Activated CD4-positive, alpha-beta T cell treated with anti-CD3 and anti-CD28 coated beads for 36 hours (primary cell): ENCODE results near the gene PSMB1. TPM values are rescaled to one million over a fixed set of nuclear protein-coding genes. Genes with fewer than 3 reads are reported as not detected.
"Not testable (repeated sequence)": the region's sequence is repeated elsewhere in the genome, so short reads cannot be mapped to it uniquely, and the experiment has no call there.

Experiments
- ATAC-seq: fragments of 200-7000 bp; cut with Tn5 transposase; one replicate; pipeline ENCODE4 v1.10.0; 2021; ENCODE audit warnings: mild to moderate bottlenecking, moderate library complexity
- CTCF ChIA-PET: fragments of 350-600 bp; sonication (Branson Sonifier 250); formaldehyde crosslinking; loops from one replicate; lab custom pipeline; 2021; ENCODE audit warnings: antibody characterized with exemption; lab: Charles Lee
- POLR2A ChIA-PET: fragments of 350-600 bp; sonication (Branson Sonifier 250); formaldehyde crosslinking; loops from one replicate; lab custom pipeline; 2021; ENCODE audit warnings: antibody characterized with exemption, inconsistent platforms; lab: Charles Lee
- DNase-seq: peaks from one replicate; pipeline ENCODE4 v3.0.0-alpha.2; 2020
- H3K27ac Mint-ChIP-seq: one replicate; pipeline ENCODE4 v1.8.0; 2021; ENCODE audit warnings: mixed read lengths
- H3K27me3 Mint-ChIP-seq: one replicate; pipeline ENCODE4 v1.8.0; 2021; ENCODE audit warnings: mixed read lengths
- H3K36me3 Mint-ChIP-seq: one replicate; pipeline ENCODE4 v1.8.0; 2021; ENCODE audit warnings: low read depth, mixed read lengths
- H3K4me1 Mint-ChIP-seq: one replicate; pipeline ENCODE4 v1.8.0; 2021; ENCODE audit warnings: mixed read lengths
- H3K4me3 Mint-ChIP-seq: one replicate; pipeline ENCODE4 v1.8.0; 2021; ENCODE audit warnings: mild to moderate bottlenecking, moderate library complexity, mixed read lengths
- H3K9me3 Mint-ChIP-seq: one replicate; pipeline ENCODE4 v1.8.0; 2021; ENCODE audit warnings: low read depth, mixed read lengths
- intact Hi-C, 2 experiments: fragments of 100-400 bp; cut with DNase I in 1 of 2; cut with micrococcal nuclease in 1 of 2; formaldehyde crosslinking; loops; one replicate each; pipeline versions ENCODE4 v1.14.2 to v1.15.1; 2022 to 2024; cut with DNase I, micrococcal nuclease
- total RNA-seq, 2 experiments: library from RNA; stranded (reverse); gene quantifications; one replicate each; pipeline ENCODE4 v1.2.3, GENCODE V29; 2021

PSMB1 gene
- total RNA-seq, 2 experiments from 2014 or later = 129 to 245 TPM

- Mint-ChIP-seq H3K9me3 (peaks cover 5% of the 10 kb centered on the region), H3K27ac (no peak overlapping the region), H3K27me3 (peaks cover 54% of the 10 kb centered on the region), H3K36me3 (no peaks in the 10 kb centered on the region), H3K4me3 (no peak overlapping the region), H3K4me1 (no peaks in the 10 kb centered on the region)
- ATAC-seq (no peak), DNase-seq (no peak)
- intact Hi-C loops = no loop called here
- CTCF ChIA-PET = no interaction called here
- POLR2A ChIA-PET = no interaction called here
Measured at GRCh38 chr6:170503414-170503761, 49.7 kb downstream of the PSMB1 start.

DNA sequence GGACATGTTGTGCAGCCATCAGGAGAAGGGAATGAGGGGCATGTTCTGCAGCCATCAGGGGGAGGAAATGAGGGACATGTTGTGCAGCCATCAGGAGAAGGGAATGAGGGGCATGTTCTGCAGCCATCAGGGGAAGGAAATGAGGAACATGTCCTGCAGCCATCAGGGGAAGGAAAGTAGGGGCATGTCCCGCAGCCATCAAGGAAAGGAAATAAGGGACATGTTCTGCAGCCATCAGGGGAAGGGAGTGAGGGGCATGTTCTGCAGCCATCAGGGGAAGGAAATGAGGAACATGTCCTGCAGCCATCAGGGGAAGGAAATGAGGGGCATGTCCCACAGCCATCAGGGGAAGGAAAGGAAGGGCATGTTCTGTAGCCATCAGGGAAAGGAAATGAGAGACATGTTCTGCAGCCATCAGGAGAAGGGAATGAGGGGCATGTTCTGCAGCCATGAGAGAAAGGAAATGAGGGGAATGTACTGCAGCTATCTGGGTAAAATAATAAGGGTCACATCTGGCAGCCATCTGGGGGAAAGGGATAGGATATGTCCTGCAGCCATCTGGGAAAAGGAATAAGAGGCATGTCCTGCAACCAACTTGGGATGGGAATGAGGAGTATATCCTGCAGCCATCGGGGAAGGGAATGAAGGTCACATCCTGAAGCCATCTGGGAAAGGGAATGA is 50.2 kb downstream of the PSMB1 start:
- intact Hi-C loops, CTCF ChIA-PET, DNase-seq, POLR2A ChIA-PET, H3K9me3 Mint-ChIP-seq, H3K4me1 Mint-ChIP-seq, H3K36me3 Mint-ChIP-seq, H3K4me3 Mint-ChIP-seq, H3K27ac Mint-ChIP-seq, ATAC-seq: not testable (repeated sequence)
- H3K27me3 Mint-ChIP-seq = peaks cover 54% of the 10 kb centered on the region

DNA sequence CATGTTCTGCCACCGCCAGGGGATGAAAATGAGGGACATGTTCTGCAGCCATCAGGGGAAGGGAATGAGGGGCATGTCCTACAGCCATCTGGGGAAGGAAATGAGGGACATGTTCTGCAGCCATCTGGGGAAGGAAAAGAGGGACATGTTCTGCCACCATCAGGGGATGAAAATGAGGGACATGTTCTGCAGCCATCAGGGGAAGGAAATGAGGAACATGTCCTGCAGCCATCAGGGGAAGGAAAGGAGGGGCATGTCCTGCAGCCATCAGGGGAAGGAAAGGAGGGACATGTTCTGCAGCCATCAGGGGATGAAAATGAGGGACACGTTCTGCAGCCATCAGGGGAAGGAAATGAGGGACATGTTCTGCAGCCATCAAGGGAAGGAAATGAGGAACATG is 50.8 kb downstream of the PSMB1 start:
- H3K9me3 Mint-ChIP-seq, H3K36me3 Mint-ChIP-seq, CTCF ChIA-PET, ATAC-seq, H3K4me1 Mint-ChIP-seq, intact Hi-C loops, DNase-seq, POLR2A ChIA-PET, H3K4me3 Mint-ChIP-seq, H3K27ac Mint-ChIP-seq: not testable (repeated sequence)
- H3K27me3 Mint-ChIP-seq = peaks cover 55% of the 10 kb centered on the region

GRCh38 chr6:170500955-170501590 is 52.0 kb downstream of the PSMB1 start:
- peaks cover 5% of the 10 kb centered on the region for H3K9me3 Mint-ChIP-seq
- no peaks in the 10 kb centered on the region for H3K36me3 Mint-ChIP-seq
- ChIA-PET POLR2A (no interaction called here), CTCF (no interaction called here)
- H3K4me3 Mint-ChIP-seq = no peak overlapping the region
- no peaks in the 10 kb centered on the region for H3K4me1 Mint-ChIP-seq
- no peak for ATAC-seq
- H3K27me3 Mint-ChIP-seq = peaks cover 55% of the 10 kb centered on the region
- intact Hi-C loops = no loop called here
- no peak overlapping the region for H3K27ac Mint-ChIP-seq
- no peak for DNase-seq

DNA sequence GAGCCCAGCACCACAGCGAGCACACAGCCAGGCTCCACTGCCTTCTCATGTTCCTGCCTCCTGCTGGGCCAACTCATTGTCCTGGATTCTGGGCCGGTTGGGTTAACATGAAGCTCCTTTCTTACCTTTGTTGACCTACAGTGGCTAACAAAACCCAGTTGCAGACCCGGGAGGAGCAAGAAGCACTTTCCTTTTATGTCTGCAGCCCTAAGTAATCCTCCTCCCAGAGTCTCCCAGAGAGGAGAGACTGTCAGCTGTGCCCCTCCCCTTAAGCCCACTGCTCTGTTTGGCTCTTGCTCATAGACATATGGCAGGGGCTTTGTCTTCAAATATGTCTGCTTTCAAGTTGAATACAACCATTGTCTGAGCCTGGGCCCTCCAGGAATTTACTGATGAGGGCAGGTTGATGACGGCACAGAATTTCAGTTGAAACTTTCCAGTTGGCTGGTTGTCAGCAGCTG is 55.2 kb downstream of the PSMB1 start:
- H3K27me3 Mint-ChIP-seq = peaks cover 50% of the 10 kb centered on the region
- no peak overlapping the region for H3K27ac Mint-ChIP-seq
- POLR2A ChIA-PET = no interaction called here
- CTCF ChIA-PET = no interaction called here
- H3K9me3 Mint-ChIP-seq = peaks cover 5% of the 10 kb centered on the region
- DNase-seq (no peak), ATAC-seq (no peak)
- H3K4me3 Mint-ChIP-seq = no peak overlapping the region
- H3K4me1 Mint-ChIP-seq = no peaks in the 10 kb centered on the region
- no peaks in the 10 kb centered on the region for H3K36me3 Mint-ChIP-seq
- intact Hi-C loops = no loop called here

GRCh38 chr6:170493354-170493753 is 59.8 kb downstream of the PSMB1 start:
- no peak overlapping the region for H3K4me3 Mint-ChIP-seq

DNA sequence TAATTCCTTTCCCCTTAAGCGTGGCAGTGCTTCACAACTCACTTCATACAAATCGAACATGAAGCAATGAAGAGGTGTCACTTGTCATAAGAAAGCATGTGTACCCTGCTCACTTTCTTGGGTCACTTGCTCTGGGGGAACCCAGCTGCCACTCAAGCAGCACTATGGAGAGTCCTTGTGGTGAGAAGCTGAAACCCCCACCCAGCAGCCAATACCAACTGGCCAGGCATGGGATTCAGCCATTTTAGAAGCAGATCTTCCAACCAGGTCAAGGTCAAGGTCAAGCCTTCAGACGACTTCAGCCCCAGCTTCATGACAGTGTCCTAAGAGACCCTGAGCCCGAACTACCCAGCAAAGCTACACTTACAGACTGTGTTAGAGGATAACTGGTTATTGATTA is 62.8 kb downstream of the PSMB1 start:
- no peak for ATAC-seq
- Mint-ChIP-seq H3K9me3 (no peaks in the 10 kb centered on the region), H3K4me3 (no peak overlapping the region), H3K27me3 (peaks cover 22% of the 10 kb centered on the region), H3K36me3 (no peaks in the 10 kb centered on the region), H3K27ac (no peak overlapping the region), H3K4me1 (no peaks in the 10 kb centered on the region)
- ChIA-PET CTCF (interaction anchor here (0.7 kb wide), 1 partner anchor 26 kb away, joined by 3 read pairs; no protein-coding TSS in a partner anchor), POLR2A (no interaction called here)
- intact Hi-C loops = no loop called here
- no peak for DNase-seq

More at GRCh38 chr6:170493354-170493753, 59.8 kb downstream of the PSMB1 start:
- Mint-ChIP-seq H3K9me3 (no peaks in the 10 kb centered on the region), H3K27me3 (peaks cover 26% of the 10 kb centered on the region), H3K27ac (no peak overlapping the region), H3K4me1 (no peaks in the 10 kb centered on the region), H3K36me3 (no peaks in the 10 kb centered on the region)
- DNase-seq = no peak
- intact Hi-C loops = no loop called here
- no peak for ATAC-seq
- ChIA-PET POLR2A (no interaction called here), CTCF (no interaction called here)

GRCh38 chr6:170489836-170490235 is 63.3 kb downstream of the PSMB1 start:
- Mint-ChIP-seq H3K27ac (no peak overlapping the region), H3K4me3 (no peak overlapping the region), H3K27me3 (peaks cover 24% of the 10 kb centered on the region), H3K9me3 (no peaks in the 10 kb centered on the region), H3K4me1 (no peaks in the 10 kb centered on the region), H3K36me3 (no peaks in the 10 kb centered on the region)
- ChIA-PET CTCF (no interaction called here), POLR2A (no interaction called here)
- DNase-seq = no peak
- ATAC-seq = no peak
- intact Hi-C loops = no loop called here

DNA sequence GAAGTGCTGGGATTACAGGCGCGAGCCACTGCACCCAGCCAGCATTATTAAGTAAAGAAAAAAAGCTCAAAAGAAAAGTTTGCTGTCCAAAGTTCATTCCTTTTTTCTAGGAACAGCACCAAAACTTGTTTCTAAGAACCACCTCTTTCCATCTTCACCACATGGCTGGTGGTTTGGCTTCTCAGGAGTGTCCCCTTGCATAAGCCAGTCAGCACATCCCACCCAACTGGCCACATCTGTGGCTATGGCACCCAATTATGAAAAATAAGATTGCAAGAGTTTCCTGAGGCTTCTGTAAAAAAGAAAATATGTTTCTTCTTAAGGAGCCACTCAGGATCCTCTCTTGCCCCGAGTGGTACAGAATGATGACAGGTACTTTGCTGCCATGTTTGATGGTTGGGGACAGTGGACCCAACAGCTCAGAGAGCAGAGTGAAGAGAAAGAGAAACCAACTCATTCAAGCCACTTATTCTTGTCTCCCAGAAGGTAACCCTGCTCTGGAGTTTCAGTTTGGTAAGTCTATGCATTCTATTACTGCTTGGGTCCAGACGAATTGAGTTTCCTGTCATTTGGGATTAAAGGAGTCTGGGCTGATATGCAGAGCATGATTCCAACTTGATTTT is 65.3 kb downstream of the PSMB1 start:
- intact Hi-C loops = no loop called here
- no peak overlapping the region for H3K27ac Mint-ChIP-seq
- H3K27me3 Mint-ChIP-seq = peaks cover 16% of the 10 kb centered on the region
- no peak overlapping the region for H3K4me3 Mint-ChIP-seq
- no peak for DNase-seq
- no peak for ATAC-seq
- H3K4me1 Mint-ChIP-seq = no peaks in the 10 kb centered on the region
- ChIA-PET CTCF (interaction anchor here (0.8 kb wide), 1 partner anchor 656 kb away, joined by 3 read pairs; no protein-coding TSS in a partner anchor), POLR2A (no interaction called here)
- no peaks in the 10 kb centered on the region for H3K36me3 Mint-ChIP-seq
- no peaks in the 10 kb centered on the region for H3K9me3 Mint-ChIP-seq

DNA sequence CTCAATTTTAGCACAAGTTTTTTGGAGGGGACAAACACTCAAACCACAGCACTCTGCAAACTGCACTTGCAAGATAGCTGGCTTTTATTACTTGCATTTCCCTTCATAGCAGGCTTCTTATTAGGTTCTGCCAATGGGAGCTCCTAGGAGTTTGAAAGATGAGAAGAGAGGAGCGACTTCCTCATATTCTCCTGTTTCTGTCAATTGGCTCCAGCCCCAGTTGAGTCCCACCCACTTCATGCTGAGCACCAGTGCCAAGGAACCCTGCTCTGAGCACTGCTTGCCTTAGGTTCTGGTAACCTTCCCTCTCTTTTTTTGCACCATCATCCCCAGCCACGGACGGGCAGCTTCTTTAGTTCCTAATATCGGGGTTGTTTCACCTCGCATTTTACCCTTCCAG is 67.9 kb downstream of the PSMB1 start:
- no peaks in the 10 kb centered on the region for H3K36me3 Mint-ChIP-seq
- POLR2A ChIA-PET = no interaction called here
- no peak overlapping the region for H3K27ac Mint-ChIP-seq
- CTCF ChIA-PET = no interaction called here
- DNase-seq = no peak
- no peak overlapping the region for H3K4me3 Mint-ChIP-seq
- H3K9me3 Mint-ChIP-seq = no peaks in the 10 kb centered on the region
- H3K27me3 Mint-ChIP-seq = peaks cover 16% of the 10 kb centered on the region
- no peaks in the 10 kb centered on the region for H3K4me1 Mint-ChIP-seq
- no peak for ATAC-seq
- intact Hi-C loops = no loop called here
